SK-N-SH treated with all-trans-retinoic acid at 6 μM for 48 hours (cell line): ENCODE data around the gene TCEA2.

Source experiments
- ATAC-seq: fragments of 200-7000 bp; cut with Tn5 transposase; 3 replicates; pipeline ENCODE4 v1.9.1; 2020; ENCODE audit warnings: mild to moderate bottlenecking, moderate library complexity
- ARNTL ChIP-seq: fragments of 450-650 bp; formaldehyde crosslinking; IDR thresholded peaks from 2 replicates; pipeline ENCODE4 v1.5.0; 2020; ENCODE audit warnings: low read depth, mild to moderate bottlenecking, moderate library complexity, borderline replicate concordance
- BACH2 ChIP-seq: fragments of 250-450 bp; sonication (Bioruptor Pico); IDR thresholded peaks from 2 replicates; pipeline ENCODE4 v1.9.0; 2021; ENCODE audit warnings: mild to moderate bottlenecking, borderline replicate concordance
- CSDC2 ChIP-seq: fragments of 250-450 bp; sonication (Bioruptor Pico); IDR thresholded peaks from 2 replicates; pipeline ENCODE4 v1.5.0; 2020; ENCODE audit warnings: mild to moderate bottlenecking, moderate library complexity
- GLIS3 ChIP-seq: fragments of 250-450 bp; sonication (Bioruptor Pico); IDR thresholded peaks from 2 replicates; pipeline ENCODE4 v1.5.0; 2020; ENCODE audit warnings: mild to moderate bottlenecking, moderate library complexity
- ISL1 ChIP-seq: fragments of 250-450 bp; sonication (Bioruptor Pico); IDR thresholded peaks from 2 replicates; pipeline ENCODE4 v2.1.2; 2022; ENCODE audit warnings: mild to moderate bottlenecking, moderate library complexity
- OSR1 ChIP-seq: fragments of 250-450 bp; sonication (Bioruptor Pico); IDR thresholded peaks from 2 replicates; pipeline ENCODE4 v1.8.0; 2022; ENCODE audit warnings: moderate library complexity, mild to moderate bottlenecking, inconsistent platforms
- PATZ1 ChIP-seq: fragments of 250-450 bp; sonication (Bioruptor Pico); IDR thresholded peaks from 2 replicates; pipeline ENCODE4 v1.8.0; 2020; ENCODE audit warnings: mild to moderate bottlenecking, moderate library complexity, borderline replicate concordance
- PPARA ChIP-seq: fragments of 250-450 bp; sonication (Bioruptor Pico); IDR thresholded peaks from 2 replicates; pipeline ENCODE4 v1.5.0; 2020; ENCODE audit warnings: mild to moderate bottlenecking, borderline replicate concordance
- RARB ChIP-seq: fragments of 250-450 bp; sonication (Bioruptor Pico); IDR thresholded peaks from 2 replicates; pipeline ENCODE4 v1.8.0; 2021; ENCODE audit warnings: mild to moderate bottlenecking, moderate library complexity
- TCF4 ChIP-seq: fragments of 250-450 bp; sonication (Bioruptor Pico); IDR thresholded peaks from 2 replicates; pipeline ENCODE4 v1.8.0; 2021; ENCODE audit warnings: mild to moderate bottlenecking, moderate library complexity, borderline replicate concordance
- TOX ChIP-seq: fragments of 250-450 bp; sonication (Bioruptor Pico); IDR thresholded peaks from 2 replicates; pipeline ENCODE4 v1.8.0; 2021; ENCODE audit warnings: mild to moderate bottlenecking, moderate library complexity, borderline replicate concordance
- TSHZ2 ChIP-seq: fragments of 250-450 bp; sonication (Bioruptor Pico); IDR thresholded peaks from 2 replicates; pipeline ENCODE4 v1.5.0; 2020; ENCODE audit warnings: mild to moderate bottlenecking, moderate library complexity
- ZC3H10 ChIP-seq: fragments of 250-450 bp; sonication (Bioruptor Pico); IDR thresholded peaks from 2 replicates; pipeline ENCODE4 v1.5.1; 2021; ENCODE audit warnings: mild to moderate bottlenecking, moderate library complexity
- ZFP30 ChIP-seq: fragments of 450-650 bp; formaldehyde crosslinking; IDR thresholded peaks from 2 replicates; pipeline ENCODE4 v1.5.0; 2022; ENCODE audit warnings: mild to moderate bottlenecking, moderate library complexity
- ZNF565 ChIP-seq: fragments of 450-650 bp; formaldehyde crosslinking; conservative IDR thresholded peaks from 2 replicates; pipeline ENCODE4 v1.5.0; 2020; ENCODE audit warnings: low read depth, mild to moderate bottlenecking, moderate library complexity
- ZNF8 ChIP-seq: fragments of 450-650 bp; formaldehyde crosslinking; IDR thresholded peaks from 2 replicates; pipeline ENCODE4 v1.5.0; 2020; ENCODE audit warnings: mild to moderate bottlenecking, moderate library complexity
- TF ChIP-seq, protein P1 (sequence below): fragments of 250-450 bp; sonication (Bioruptor Pico); IDR thresholded peaks from 2 replicates; pipeline ENCODE4 v1.8.0; 2021; ENCODE audit warnings: low read depth, mild to moderate bottlenecking, moderate library complexity, borderline replicate concordance
- TF ChIP-seq, protein P2 (sequence below): fragments of 250-450 bp; sonication (Bioruptor Pico); IDR thresholded peaks from 2 replicates; pipeline ENCODE4 v1.5.1; 2021; ENCODE audit warnings: mild to moderate bottlenecking, moderate library complexity

TCEA2 gene

DNA sequence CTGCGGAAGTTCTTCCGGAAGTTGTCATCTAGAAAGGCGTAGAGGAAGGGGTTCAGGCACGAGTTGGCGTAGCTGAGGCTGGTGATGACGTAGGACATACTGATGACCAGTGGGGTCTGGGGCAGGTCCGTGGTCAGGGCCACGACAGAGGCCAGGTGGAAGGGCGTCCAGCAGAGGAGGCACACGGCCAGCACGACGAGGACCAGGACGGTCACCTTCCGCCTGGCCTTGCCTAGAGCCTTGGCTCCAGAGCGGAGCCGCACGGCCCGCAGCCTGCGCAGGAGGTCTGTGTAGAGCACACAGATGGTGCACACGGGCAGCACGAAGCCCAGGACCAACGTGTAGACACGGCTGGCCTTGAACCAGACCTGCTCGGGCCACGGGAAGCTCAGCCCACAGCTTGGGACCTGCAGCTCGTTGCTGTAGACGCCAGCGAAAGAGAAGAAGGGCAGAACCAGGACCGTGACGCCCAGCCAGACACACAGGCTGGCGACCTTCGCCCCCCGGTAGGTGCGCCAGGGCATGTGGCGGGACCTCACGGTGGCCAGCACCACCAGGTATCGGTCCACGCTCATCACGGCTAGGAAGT lies 42.9 kb downstream of the TCEA2 start (continued):
- TF ChIP-seq, protein P1, sequence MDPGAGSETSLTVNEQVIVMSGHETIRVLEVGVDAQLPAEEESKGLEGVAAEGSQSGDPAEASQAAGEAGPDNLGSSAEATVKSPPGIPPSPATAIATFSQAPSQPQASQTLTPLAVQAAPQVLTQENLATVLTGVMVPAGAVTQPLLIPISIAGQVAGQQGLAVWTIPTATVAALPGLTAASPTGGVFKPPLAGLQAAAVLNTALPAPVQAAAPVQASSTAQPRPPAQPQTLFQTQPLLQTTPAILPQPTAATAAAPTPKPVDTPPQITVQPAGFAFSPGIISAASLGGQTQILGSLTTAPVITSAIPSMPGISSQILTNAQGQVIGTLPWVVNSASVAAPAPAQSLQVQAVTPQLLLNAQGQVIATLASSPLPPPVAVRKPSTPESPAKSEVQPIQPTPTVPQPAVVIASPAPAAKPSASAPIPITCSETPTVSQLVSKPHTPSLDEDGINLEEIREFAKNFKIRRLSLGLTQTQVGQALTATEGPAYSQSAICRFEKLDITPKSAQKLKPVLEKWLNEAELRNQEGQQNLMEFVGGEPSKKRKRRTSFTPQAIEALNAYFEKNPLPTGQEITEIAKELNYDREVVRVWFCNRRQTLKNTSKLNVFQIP (CRISPR knock-in tag), result no peak
- TF ChIP-seq ZC3H10 (CRISPR knock-in tag), result no peak

DNA sequence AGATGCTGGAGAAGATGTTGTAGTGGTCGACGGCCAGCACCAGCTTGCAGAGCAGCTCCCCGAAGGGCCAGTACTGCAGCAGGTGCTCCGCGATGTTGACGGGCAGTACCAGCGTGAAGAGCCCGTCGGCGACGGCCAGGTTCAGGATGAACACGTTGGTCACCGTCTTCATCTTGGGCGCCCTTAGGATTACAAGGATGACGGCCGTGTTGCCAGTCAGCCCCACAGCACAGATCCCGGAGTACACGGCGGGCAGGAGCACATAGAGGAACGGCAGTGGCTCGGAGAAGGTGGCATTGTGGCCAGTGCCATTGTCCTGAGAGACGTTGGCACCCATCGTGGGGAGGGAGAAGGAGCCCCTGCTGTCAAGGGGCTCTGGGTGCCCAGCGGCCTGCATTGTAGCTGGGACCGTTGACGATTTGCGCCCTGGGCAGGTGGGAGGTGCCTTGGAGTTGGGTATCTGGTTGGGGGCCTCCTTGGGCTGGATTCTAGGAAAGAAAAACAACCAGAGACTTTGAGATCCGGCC lies 43.5 kb downstream of the TCEA2 start:
- ATAC-seq, result no peak
- TF ChIP-seq PATZ1 (CRISPR knock-in tag) (no peak), PPARA (CRISPR knock-in tag) (no peak), ZNF8 (CRISPR knock-in tag) (no peak), CSDC2 (no peak), BACH2 (CRISPR knock-in tag) (no peak), TOX (CRISPR knock-in tag) (no peak), GLIS3 (CRISPR knock-in tag) (no peak), OSR1 (CRISPR knock-in tag) (no peak), ZNF565 (CRISPR knock-in tag) (no peak)
- TF ChIP-seq, protein P2, sequence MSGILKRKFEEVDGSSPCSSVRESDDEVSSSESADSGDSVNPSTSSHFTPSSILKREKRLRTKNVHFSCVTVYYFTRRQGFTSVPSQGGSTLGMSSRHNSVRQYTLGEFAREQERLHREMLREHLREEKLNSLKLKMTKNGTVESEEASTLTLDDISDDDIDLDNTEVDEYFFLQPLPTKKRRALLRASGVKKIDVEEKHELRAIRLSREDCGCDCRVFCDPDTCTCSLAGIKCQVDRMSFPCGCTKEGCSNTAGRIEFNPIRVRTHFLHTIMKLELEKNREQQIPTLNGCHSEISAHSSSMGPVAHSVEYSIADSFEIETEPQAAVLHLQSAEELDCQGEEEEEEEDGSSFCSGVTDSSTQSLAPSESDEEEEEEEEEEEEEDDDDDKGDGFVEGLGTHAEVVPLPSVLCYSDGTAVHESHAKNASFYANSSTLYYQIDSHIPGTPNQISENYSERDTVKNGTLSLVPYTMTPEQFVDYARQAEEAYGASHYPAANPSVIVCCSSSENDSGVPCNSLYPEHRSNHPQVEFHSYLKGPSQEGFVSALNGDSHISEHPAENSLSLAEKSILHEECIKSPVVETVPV (CRISPR knock-in tag), result no peak

DNA sequence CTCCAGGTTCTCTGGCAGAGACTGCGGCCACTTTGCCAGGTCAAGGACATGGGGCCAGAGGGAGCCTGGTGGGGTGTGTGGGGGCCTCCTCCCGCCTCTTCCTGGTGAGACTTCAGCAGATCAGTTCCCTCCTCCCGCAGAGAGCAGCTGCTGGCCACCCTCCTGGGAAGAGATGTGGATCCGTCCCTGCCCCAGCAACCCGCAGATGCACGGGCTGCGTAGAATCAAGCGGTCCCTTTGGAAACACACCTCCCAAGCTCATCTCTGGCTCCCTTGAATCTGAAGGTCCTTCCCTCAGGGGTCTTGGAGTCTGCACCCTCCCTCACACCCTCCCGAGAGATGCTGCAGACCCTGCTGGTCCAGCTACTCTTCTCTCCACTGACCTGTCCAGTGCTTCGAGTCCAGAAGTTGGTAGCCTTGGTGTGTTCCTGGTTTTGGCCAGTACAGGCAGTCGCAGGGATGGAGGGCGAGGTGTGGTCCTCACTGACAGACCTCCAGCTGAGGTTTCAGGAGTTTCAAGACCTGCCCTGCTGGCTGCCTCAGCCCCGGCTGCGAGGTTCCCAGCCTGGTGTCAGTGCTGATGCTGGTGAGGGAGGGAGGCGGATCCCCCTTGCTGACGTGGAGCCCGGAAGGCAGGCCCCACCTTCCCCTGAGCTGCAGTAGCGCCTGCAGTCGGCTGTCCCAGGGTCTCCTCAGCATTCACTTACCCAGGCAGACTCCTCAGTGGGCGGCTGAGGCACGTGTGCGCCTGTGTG lies 44.2 kb downstream of the TCEA2 start, which contains the start of gene NPBWR2:
TSS of gene NPBWR2 (minus strand) at position 585 of the 755 bp plus-strand sequence. CDS start 734 bp downstream, outside the sequence.
- ATAC-seq, result no peak
- TF ChIP-seq ZC3H10 (CRISPR knock-in tag) (no peak), TOX (CRISPR knock-in tag) (no peak), CSDC2 (no peak), TCF4 (CRISPR knock-in tag) (no peak), ARNTL (no peak), RARB (CRISPR knock-in tag) (no peak), TSHZ2 (CRISPR knock-in tag) (no peak), BACH2 (CRISPR knock-in tag) (no peak), ZFP30 (CRISPR knock-in tag) (no peak), ISL1 (CRISPR knock-in tag) (no peak)
- TF ChIP-seq, protein P1 (CRISPR knock-in tag), result no peak
